NCI-H2227 treated with DMSO at 0.1 percent for 48 hours (cell line): ENCODE data around the gene MYBBP1A.

ENCODE experiments used
- DNase-seq: peaks from one replicate; lab custom pipeline; 2025; lab: John Stamatoyannopoulos, UW

MYBBP1A gene

GRCh38 chr17:4501295-4501949, 53.8 kb downstream of the MYBBP1A start:
- DNase-seq, result no peak

DNA sequence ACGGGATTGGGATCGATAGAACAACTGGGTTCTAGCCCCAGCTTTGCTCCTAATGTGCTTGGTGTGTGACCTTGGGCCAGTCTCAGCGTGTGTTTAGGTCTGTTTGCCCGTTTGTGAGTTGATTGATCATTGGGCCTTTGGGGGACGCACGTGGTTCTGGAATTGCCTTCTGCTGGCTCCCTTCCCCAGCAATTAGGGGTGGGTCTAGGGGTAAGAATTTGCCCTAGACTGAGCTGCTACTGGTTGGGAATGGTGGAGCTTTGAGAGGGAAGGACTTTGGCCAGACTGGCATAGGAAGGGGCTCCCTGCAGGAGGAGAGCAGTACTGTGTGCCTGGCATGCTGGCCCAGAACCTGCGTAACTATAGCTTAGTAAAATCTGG, 55.0 kb downstream of the MYBBP1A start:
- no peak for DNase-seq

- no peak for DNase-seq
These were observed 55.6 kb downstream of the MYBBP1A start for GRCh38 chr17:4499431-4500190.

DNA sequence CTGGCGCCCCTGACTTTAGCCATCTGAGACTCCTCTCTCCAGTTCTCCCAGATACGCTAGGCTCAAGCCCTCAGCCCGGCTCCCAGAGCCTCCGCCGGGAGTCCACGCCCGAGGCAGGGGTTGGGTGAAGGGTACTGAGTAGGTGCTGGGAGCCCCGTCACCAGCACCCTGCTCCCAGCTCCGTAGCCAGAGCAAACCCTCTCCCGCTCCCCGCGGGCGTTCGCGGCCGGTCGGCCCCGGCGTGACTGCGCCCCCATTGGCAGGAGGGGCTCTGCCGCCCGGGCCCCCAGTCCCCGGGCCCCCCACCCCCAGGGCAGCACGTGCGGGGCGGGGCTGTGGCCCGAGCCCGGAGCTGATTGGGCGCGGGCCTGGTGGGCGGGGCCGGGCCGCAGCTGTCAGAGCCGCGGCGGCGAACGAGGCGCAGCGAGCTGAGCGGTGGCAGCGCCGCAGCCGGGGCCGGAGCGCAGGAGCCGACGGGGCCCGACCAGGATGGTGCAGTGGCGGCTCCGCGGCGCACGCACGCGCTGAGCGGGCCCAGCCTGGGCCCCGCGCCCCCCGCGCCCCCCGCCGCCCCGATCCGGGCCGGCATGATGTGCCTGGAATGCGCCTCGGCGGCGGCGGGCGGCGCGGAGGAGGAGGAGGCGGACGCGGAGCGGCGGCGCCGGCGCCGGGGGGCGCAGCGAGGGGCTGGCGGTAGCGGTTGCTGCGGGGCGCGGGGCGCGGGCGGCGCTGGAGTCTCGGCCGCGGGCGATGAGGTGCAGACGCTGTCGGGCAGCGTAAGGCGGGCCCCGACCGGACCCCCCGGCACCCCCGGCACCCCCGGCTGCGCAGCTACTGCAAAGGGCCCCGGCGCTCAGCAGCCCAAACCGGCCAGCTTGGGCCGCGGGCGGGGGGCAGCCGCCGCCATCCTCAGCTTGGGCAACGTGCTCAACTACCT, 56.5 kb downstream of the MYBBP1A start, which contains the start of gene SPNS2:
Gene SPNS2 (plus strand): TSS at position 421 of the 937 bp plus-strand sequence. CDS start 167 bp downstream, at position 588.
- DNase-seq, result peak; percentile 34

DNA sequence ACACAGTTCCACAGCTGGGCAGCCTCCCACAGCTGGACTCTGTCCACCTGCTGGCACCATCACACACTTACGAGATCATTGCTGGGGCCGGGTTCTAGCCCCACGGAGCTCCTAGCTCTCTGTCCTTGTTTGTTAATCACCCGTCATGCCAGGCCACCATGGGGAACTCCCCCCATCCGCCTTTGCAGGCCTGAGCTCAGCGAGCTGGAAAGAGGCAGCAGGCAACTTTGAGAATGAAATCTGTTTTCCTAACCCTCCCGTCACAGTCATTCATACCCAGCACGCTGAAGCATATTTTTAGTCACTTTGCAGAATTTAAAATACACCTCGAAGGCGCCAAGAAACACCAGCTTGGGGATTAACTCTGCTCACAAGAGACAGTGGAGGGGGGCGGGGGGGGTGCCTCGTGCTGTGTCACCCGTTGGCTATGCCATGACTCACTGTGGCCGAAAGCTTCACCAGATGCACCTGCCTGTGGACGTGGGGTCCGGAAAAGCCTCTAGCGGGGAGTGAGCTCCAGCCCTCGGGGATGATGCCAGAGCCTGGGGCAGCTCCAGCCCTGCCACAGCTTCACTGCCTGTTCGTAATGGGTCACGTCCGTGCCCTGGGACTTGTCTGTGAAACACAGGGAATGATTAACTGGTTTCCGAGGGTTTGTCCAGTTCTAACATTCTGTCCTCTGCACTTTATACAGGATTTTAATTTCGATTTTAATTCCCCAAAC, 57.9 kb downstream of the MYBBP1A start:
- no peak for DNase-seq

DNA sequence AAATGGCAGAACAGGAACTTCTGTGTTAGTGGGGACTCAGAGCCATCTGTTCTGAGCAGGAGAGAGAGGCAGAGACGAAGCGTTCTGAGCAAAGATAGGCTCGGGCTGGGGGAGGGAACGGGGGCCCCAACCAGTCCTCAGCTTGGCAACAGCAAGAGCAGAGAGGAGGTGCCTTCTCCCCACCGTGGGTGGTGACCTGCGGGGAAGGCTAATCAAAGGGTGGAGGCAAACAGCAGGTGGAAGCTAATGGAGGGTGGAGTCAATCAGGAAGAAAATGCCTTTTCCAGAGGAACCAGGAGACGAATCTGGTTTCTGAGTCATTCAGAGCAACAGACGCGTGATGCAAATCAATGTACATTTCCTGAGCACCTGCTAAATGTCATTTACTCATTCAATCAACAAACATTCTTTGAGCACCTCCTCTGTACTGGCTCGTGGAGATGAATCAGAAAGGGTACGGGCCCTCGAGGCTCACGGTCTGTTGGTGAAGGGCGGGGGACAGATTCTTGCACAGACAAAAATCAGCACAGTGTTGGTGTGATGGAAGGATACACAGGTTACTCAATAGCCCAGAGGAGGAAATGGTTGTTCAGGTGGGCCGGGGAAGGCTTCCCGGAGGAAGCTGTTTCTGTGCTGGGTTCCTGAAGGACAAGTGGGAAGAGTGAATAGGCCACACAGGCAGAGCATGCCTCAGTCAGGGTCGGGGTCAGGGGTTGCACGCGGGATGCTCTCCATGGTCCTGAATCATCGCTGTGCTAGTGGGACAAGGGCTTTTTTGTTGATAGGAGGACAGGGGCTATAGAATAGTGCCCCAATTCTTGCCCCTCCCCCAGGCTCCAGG, 62.2 kb downstream of the MYBBP1A start:
- DNase-seq, result no peak

DNA sequence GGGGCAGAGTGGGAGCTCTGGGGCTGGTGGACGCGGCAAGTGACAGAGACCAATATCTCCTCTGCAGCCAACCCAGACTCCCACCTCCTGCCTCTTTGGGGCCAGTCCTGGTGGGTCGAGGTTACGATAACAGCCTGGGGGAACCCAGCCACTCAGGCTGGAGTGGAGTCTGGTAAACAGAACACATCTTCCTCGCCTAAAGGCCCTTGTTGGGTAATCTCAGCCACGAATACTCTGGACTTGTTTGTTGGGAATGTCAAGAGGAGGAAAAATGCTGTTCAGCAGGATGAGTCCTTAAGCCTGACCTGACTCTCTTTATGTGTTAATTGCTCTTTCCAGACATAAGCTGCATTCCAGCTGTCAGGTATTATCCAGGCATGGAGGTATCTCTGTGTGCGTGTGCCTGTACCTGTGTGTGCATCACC, 64.5 kb downstream of the MYBBP1A start:
- DNase-seq, result no peak

DNA sequence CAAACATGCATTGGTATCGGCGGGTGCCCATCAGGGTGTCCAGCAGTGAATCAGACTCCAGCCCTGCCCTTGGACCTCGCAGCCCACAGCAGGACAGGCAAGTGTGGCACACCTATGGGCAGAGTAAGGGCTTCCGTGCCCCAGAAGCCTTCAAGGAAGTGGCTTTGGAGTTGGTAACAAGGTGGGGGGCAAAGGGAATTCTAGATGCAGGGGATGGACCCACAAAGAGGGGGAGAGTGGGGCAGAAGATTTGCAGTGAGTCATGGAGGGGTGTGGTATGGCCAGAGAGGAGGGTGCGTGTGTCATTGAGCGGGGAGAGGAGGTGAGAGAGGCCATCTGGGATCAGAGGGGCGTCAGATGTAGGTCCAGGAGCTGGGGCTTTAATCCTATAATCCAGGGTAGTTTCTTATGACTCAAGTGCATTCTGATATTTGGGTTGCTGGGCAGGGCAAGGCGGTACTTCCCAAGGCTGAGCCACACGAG, 65.0 kb downstream of the MYBBP1A start:
- DNase-seq, result no peak

- DNase-seq, result no peak
These were observed 66.1 kb downstream of the MYBBP1A start for GRCh38 chr17:4488989-4489595.
